ENCODE data around the gene DOCK2.

GRCh38 chr5:169731221-169731620, 94.1 kb downstream of the DOCK2 start:
- no peak for TF ChIP-seq POLR2A (IDR thresholded peaks at IDR 0.05)
- TF ChIP-seq CTCF (IDR thresholded peaks at IDR 0.05): no peak

Data from uterus (tissue), 2 donors.